ENCODE measurements around the gene ABHD12.

DNA sequence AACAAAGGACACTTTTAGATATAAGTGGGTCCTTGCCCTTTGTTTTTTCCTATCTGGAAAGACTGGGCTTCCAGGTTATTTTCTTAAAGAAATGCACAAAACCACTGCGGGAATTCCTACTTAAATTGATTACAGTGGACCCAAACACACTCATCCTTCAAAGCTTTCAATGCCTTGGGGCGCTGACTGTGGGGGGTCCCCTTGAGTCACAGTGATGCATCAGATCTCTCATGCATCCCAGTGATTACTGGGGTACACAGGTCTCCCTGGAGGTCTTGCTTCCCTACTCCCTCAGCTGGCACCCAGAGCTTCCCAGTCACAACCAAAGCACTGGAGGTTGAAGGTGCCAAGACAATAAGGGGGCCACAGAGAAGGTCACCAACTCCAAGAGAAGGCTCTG lies 20.7 kb downstream of the ABHD12 start:
- TF ChIP-seq CTCF (optimal IDR thresholded peaks at IDR 0.05 in 1 of 3, IDR thresholded peaks at IDR 0.05 in 1 of 3, conservative IDR thresholded peaks at IDR 0.05 in 1 of 3; ENCODE audit: extremely low read depth in 1 of 3, insufficient read depth in 2 of 3, low read length in 3 of 3), result no peak
- TF ChIP-seq EZH2 (IDR thresholded peaks at IDR 0.05; ENCODE audit: low read length), result no peak

Measured in keratinocyte (primary cell).